GM18511 (cell line): ENCODE measurements around the gene USP43.

ENCODE experiments used
- ATAC-seq: cut with Tn5 transposase; IDR thresholded peaks from one replicate; pipeline ENCODE4 v1.9.1; 2021; ENCODE audit warnings: mild to moderate bottlenecking, moderate library complexity; ENCODE audit not compliant: unreplicated experiment

Gene USP43

GRCh38 chr17:9771465-9771864, 126.1 kb downstream of the USP43 start:
- ATAC-seq: no peak

GRCh38 chr17:9772658-9773057, 127.3 kb downstream of the USP43 start:
- no peak for ATAC-seq

- no peak for ATAC-seq
Observed at GRCh38 chr17:9776911-9777310, 131.6 kb downstream of the USP43 start.
